ENCODE data around the gene PDXP. TPM values are rescaled to one million over a fixed set of nuclear protein-coding genes. Genes with fewer than 3 reads are reported as not detected.
"Not testable (repeated sequence)": the region's sequence is repeated elsewhere in the genome, so short reads cannot be mapped to it uniquely, and the experiment has no call there.

Gene PDXP
- polyA plus RNA-seq, 1 experiment = 24.0 TPM

GRCh38 chr22:37686002-37686982 lies 27.8 kb downstream of the PDXP start, which contains the start of gene NOL12:
Gene NOL12 (plus strand): TSS chr22:37686343. CDS start chr22:37686393, 50 bp downstream.
- POLR2A ChIA-PET = no interaction called here
- no peak for TF ChIP-seq CTCF (IDR thresholded peaks at IDR 0.05; ENCODE audit: insufficient read depth, low read depth, low read length)
- peak within 1 kb of the TSS; percentile 76 for H3K4me3 ChIP-seq (ENCODE audit: low read depth, low read length)
- H3K36me3 ChIP-seq (ENCODE audit: control insufficient read depth, insufficient read depth, low read length) = peaks cover 11% of the 10 kb centered on the region
- CTCF ChIA-PET = interaction anchor here (0.5 to 15.5 kb wide), 8 partner anchors 11 to 58 kb away, joined by 3 to 265 read pairs (median 4); partner anchors contain the start of genes PDXP and SH3BP1
- no peaks in the 10 kb centered on the region for H3K27me3 ChIP-seq (ENCODE audit: control insufficient read depth, insufficient read depth, low read length)
- no peak for DNase-seq (ENCODE audit: low read depth)

- Histone ChIP-seq H3K4me3 (ENCODE audit: low read depth, low read length) (no peak overlapping the region), H3K36me3 (ENCODE audit: control insufficient read depth, insufficient read depth, low read length) (peaks cover 24% of the 10 kb centered on the region), H3K27me3 (ENCODE audit: control insufficient read depth, insufficient read depth, low read length) (no peaks in the 10 kb centered on the region)
- ChIA-PET POLR2A (no interaction called here), CTCF (no interaction called here)
- DNase-seq (ENCODE audit: low read depth) = no peak
- TF ChIP-seq CTCF (IDR thresholded peaks at IDR 0.05; ENCODE audit: insufficient read depth, low read depth, low read length) = no peak
These were observed 31.9 kb downstream of the PDXP start for GRCh38 chr22:37690407-37690806.

GRCh38 chr22:37690901-37691504 lies 32.5 kb downstream of the PDXP start:
- no peak for TF ChIP-seq CTCF (IDR thresholded peaks at IDR 0.05; ENCODE audit: insufficient read depth, low read depth, low read length)
- Histone ChIP-seq H3K36me3 (ENCODE audit: control insufficient read depth, insufficient read depth, low read length) (peaks cover 24% of the 10 kb centered on the region), H3K27me3 (ENCODE audit: control insufficient read depth, insufficient read depth, low read length) (no peaks in the 10 kb centered on the region), H3K4me3 (ENCODE audit: low read depth, low read length) (no peak overlapping the region)
- POLR2A ChIA-PET = interaction anchor here (0.6 kb wide), 1 partner anchor 1629 kb away, joined by 5 read pairs; no protein-coding TSS in a partner anchor
- no peak for DNase-seq (ENCODE audit: low read depth)
- CTCF ChIA-PET = interaction anchor here (0.6 kb wide), 1 partner anchor 48 kb away, joined by 3 read pairs; no protein-coding TSS in a partner anchor

GRCh38 chr22:37692627-37693285 lies 34.2 kb downstream of the PDXP start:
- no peak for TF ChIP-seq CTCF (IDR thresholded peaks at IDR 0.05; ENCODE audit: insufficient read depth, low read depth, low read length)
- Histone ChIP-seq H3K4me3 (ENCODE audit: low read depth, low read length) (no peak overlapping the region), H3K27me3 (ENCODE audit: control insufficient read depth, insufficient read depth, low read length) (no peaks in the 10 kb centered on the region), H3K36me3 (ENCODE audit: control insufficient read depth, insufficient read depth, low read length) (peaks cover 24% of the 10 kb centered on the region)
- DNase-seq (ENCODE audit: low read depth) = no peak
- POLR2A ChIA-PET = no interaction called here
- CTCF ChIA-PET = interaction anchor here (1.0 to 3.2 kb wide), 2 partner anchors 50 to 59 kb away, joined by 3 to 15 read pairs; no protein-coding TSS in a partner anchor

GRCh38 chr22:37694131-37694530 lies 35.6 kb downstream of the PDXP start:
- H3K27me3 ChIP-seq (ENCODE audit: control insufficient read depth, insufficient read depth, low read length); DNase-seq (ENCODE audit: low read depth); H3K4me3 ChIP-seq (ENCODE audit: low read depth, low read length); POLR2A ChIA-PET: not testable (repeated sequence)
- CTCF ChIA-PET = interaction anchor here (1.0 to 3.2 kb wide), 2 partner anchors 51 to 61 kb away, joined by 3 to 15 read pairs; no protein-coding TSS in a partner anchor
- H3K36me3 ChIP-seq (ENCODE audit: control insufficient read depth, insufficient read depth, low read length) = peaks cover 18% of the 10 kb centered on the region

- ChIA-PET CTCF (interaction anchor here (0.6 to 3.1 kb wide), 6 partner anchors 15 to 96 kb away, joined by 3 to 13 read pairs (median 6); no protein-coding TSS in a partner anchor), POLR2A (interaction anchor here (0.5 to 1.0 kb wide), 2 partner anchors 11 to 38 kb away, joined by 3 to 4 read pairs; partner anchors contain the start of gene PDXP)
- not testable (repeated sequence) for DNase-seq (ENCODE audit: low read depth); H3K27me3 ChIP-seq (ENCODE audit: control insufficient read depth, insufficient read depth, low read length); H3K4me3 ChIP-seq (ENCODE audit: low read depth, low read length)
- peaks cover 13% of the 10 kb centered on the region for H3K36me3 ChIP-seq (ENCODE audit: control insufficient read depth, insufficient read depth, low read length)
These were observed 37.7 kb downstream of the PDXP start for GRCh38 chr22:37696260-37696656.

All from BJ (cell line).